ENCODE data around the gene CASK.

The CASK gene

DNA sequence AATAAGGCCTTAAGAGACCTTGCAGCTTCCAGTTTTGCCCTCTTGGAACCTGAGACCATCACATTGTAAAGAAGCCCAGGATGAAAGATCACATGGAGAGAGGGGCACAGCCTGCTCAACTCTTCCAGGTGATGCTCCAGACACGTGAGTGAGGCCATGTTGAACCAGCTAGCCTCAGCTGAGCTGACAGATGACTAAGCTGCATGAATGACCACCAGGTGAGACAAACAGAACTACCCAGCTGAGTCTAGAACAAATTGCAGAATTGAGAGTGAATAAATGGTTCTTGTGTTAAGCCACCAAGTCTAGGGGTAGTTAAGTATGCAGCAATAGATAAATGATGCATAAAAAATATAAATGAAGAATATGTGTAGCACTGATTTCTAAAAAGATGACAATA, 216.1 kb downstream of the CASK start:
- H3K27ac ChIP-seq (replicated peaks), result peak overlapping the region; percentile 88
- H3K27me3 ChIP-seq (ENCODE audit: insufficient read depth, poor library complexity, severe bottlenecking), result no peaks in the 10 kb centered on the region
- H3K4me3 ChIP-seq (replicated peaks; ENCODE audit: insufficient read depth, low read length), result no peak overlapping the region
- DNase-seq (ENCODE audit: low read depth in 1 of 2, low spot score in 1 of 2), result no peak
- no peak for TF ChIP-seq POLR2AphosphoS5 (IDR thresholded peaks at IDR 0.05; ENCODE audit: low read depth)
- TF ChIP-seq, protein P1, sequence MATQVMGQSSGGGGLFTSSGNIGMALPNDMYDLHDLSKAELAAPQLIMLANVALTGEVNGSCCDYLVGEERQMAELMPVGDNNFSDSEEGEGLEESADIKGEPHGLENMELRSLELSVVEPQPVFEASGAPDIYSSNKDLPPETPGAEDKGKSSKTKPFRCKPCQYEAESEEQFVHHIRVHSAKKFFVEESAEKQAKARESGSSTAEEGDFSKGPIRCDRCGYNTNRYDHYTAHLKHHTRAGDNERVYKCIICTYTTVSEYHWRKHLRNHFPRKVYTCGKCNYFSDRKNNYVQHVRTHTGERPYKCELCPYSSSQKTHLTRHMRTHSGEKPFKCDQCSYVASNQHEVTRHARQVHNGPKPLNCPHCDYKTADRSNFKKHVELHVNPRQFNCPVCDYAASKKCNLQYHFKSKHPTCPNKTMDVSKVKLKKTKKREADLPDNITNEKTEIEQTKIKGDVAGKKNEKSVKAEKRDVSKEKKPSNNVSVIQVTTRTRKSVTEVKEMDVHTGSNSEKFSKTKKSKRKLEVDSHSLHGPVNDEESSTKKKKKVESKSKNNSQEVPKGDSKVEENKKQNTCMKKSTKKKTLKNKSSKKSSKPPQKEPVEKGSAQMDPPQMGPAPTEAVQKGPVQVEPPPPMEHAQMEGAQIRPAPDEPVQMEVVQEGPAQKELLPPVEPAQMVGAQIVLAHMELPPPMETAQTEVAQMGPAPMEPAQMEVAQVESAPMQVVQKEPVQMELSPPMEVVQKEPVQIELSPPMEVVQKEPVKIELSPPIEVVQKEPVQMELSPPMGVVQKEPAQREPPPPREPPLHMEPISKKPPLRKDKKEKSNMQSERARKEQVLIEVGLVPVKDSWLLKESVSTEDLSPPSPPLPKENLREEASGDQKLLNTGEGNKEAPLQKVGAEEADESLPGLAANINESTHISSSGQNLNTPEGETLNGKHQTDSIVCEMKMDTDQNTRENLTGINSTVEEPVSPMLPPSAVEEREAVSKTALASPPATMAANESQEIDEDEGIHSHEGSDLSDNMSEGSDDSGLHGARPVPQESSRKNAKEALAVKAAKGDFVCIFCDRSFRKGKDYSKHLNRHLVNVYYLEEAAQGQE (IDR thresholded peaks at IDR 0.05; ENCODE audit: insufficient replicate concordance, low read depth), result no peak
- no peak for TF ChIP-seq SPI1 (IDR thresholded peaks at IDR 0.05; ENCODE audit: borderline replicate concordance, low read depth)
- TF ChIP-seq, protein P2, sequence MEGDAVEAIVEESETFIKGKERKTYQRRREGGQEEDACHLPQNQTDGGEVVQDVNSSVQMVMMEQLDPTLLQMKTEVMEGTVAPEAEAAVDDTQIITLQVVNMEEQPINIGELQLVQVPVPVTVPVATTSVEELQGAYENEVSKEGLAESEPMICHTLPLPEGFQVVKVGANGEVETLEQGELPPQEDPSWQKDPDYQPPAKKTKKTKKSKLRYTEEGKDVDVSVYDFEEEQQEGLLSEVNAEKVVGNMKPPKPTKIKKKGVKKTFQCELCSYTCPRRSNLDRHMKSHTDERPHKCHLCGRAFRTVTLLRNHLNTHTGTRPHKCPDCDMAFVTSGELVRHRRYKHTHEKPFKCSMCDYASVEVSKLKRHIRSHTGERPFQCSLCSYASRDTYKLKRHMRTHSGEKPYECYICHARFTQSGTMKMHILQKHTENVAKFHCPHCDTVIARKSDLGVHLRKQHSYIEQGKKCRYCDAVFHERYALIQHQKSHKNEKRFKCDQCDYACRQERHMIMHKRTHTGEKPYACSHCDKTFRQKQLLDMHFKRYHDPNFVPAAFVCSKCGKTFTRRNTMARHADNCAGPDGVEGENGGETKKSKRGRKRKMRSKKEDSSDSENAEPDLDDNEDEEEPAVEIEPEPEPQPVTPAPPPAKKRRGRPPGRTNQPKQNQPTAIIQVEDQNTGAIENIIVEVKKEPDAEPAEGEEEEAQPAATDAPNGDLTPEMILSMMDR (IDR thresholded peaks at IDR 0.05; ENCODE audit: insufficient read depth, low read length), result no peak
- no peak for TF ChIP-seq GABPA (IDR thresholded peaks at IDR 0.05; ENCODE audit: low read depth)

DNA sequence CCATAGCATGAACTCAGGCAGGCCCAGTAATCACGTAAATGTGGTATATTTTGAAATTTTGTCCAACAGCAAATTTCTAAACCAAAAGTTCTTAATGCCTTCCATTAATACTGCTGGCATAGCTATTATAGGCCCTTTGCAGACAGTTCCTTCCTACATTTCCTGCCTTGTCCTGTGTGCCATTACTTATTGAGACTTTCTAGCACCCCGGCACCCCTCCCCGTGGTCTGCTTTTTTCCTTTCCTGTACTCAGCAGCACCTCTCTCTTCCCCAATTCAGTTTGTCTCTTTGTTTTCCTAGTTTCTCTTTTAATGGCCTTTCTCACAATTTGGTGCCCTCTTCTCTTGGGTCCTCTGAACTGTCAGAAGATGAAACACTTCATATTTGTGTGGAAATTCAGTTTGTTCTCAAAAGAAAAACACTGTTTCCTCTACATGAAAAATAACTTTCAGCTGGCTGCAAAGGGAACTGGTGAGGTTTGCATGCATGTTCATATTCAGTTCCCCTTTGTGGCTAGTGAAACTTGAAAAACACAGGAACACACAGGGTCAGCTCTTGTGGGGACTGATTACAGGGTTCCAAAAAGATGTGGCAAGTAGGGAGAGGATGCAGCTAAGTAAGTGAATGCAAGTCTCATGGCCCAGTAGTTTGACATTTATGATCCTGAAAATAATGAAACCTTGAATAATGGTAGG, 217.5 kb downstream of the CASK start:
- peak overlapping the region; percentile 88 for H3K27ac ChIP-seq (replicated peaks)

DNA sequence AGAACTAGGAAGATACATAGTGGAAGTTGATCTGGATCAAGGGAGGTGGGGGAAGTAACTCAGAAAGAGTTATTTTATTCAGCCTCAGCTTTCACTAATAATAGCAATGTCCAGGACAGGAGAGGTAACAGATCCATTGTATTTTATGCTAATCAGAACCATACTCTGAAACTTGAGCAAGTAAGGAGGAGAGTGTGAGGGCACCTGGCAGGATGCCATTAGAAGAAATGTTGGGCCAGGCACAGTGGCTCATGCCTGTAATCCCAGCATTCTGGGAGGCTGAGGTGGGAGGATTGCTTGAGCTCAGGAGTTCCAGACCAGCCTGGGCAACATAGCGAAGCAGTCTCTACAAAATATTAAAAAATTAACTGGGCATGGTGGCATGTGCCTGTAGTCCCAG, 218.3 kb downstream of the CASK start:
- TF ChIP-seq POLR2AphosphoS5 (IDR thresholded peaks at IDR 0.05; ENCODE audit: low read depth), result no peak
- TF ChIP-seq, protein P2 (IDR thresholded peaks at IDR 0.05; ENCODE audit: insufficient read depth, low read length), result no peak

More for the DNA sequence above, 217.5 kb downstream of the CASK start:
- H3K27me3 ChIP-seq (ENCODE audit: insufficient read depth, poor library complexity, severe bottlenecking), result no peaks in the 10 kb centered on the region
- DNase-seq (ENCODE audit: low read depth in 1 of 2, low spot score in 1 of 2), result peak; percentile 66 to 80
- TF ChIP-seq SPI1 (IDR thresholded peaks at IDR 0.05; ENCODE audit: borderline replicate concordance, low read depth) (peak; percentile 94), POLR2AphosphoS5 (IDR thresholded peaks at IDR 0.05; ENCODE audit: low read depth) (peak; percentile 50; the same call in 1 of the 2 replicates)
- TF ChIP-seq, protein P1 (IDR thresholded peaks at IDR 0.05; ENCODE audit: insufficient replicate concordance, low read depth), result no peak
- no peak overlapping the region for H3K4me3 ChIP-seq (replicated peaks; ENCODE audit: insufficient read depth, low read length)

DNA sequence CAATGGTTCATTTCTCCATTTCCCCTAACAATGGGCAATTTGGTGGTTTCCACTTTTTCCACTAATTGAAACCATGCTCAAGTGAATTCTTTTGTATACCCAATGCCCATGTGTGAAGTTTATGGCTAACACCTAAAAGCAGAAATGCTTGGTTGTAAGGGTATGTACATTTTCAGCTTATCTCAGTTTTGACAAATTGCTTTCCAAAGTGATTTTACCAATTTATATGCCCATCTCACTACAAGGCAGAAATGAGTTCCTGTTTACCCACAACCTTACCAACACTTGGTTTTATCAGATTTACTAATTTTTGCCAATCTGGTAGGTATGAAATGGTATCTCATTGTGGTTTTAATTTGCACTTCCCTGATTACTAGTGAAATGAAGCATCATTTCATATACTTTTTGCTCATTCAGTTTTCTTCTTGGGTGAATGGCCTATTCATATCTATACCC, 219.8 kb downstream of the CASK start:
- no peak overlapping the region for H3K27ac ChIP-seq (replicated peaks)
- no peak for DNase-seq (ENCODE audit: low read depth in 1 of 2, low spot score in 1 of 2)
- no peak overlapping the region for H3K4me3 ChIP-seq (replicated peaks; ENCODE audit: insufficient read depth, low read length)
- H3K27me3 ChIP-seq (ENCODE audit: insufficient read depth, poor library complexity, severe bottlenecking), result no peaks in the 10 kb centered on the region
- TF ChIP-seq POLR2AphosphoS5 (IDR thresholded peaks at IDR 0.05; ENCODE audit: low read depth), result no peak
- TF ChIP-seq SPI1 (IDR thresholded peaks at IDR 0.05; ENCODE audit: borderline replicate concordance, low read depth), result no peak
- no peak for TF ChIP-seq GABPA (IDR thresholded peaks at IDR 0.05; ENCODE audit: low read depth)
- TF ChIP-seq, protein P2 (IDR thresholded peaks at IDR 0.05; ENCODE audit: insufficient read depth, low read length), result no peak
- TF ChIP-seq, protein P1 (IDR thresholded peaks at IDR 0.05; ENCODE audit: insufficient replicate concordance, low read depth), result no peak

More for the DNA sequence above, 218.3 kb downstream of the CASK start:
- no peak overlapping the region for H3K4me3 ChIP-seq (replicated peaks; ENCODE audit: insufficient read depth, low read length)
- H3K27ac ChIP-seq (replicated peaks), result peak overlapping the region; percentile 88
- H3K27me3 ChIP-seq (ENCODE audit: insufficient read depth, poor library complexity, severe bottlenecking), result no peaks in the 10 kb centered on the region
- DNase-seq (ENCODE audit: low read depth in 1 of 2, low spot score in 1 of 2), result no peak
